ENCODE measurements around the gene DDX6. TPM values are rescaled to one million over a fixed set of nuclear protein-coding genes. Genes with fewer than 3 reads are reported as not detected.
"Not testable (repeated sequence)": the region's sequence is repeated elsewhere in the genome, so short reads cannot be mapped to it uniquely, and the experiment has no call there.

The DDX6 gene
- total RNA-seq, 1 experiment from 2014 or later, result 151 TPM

DNA sequence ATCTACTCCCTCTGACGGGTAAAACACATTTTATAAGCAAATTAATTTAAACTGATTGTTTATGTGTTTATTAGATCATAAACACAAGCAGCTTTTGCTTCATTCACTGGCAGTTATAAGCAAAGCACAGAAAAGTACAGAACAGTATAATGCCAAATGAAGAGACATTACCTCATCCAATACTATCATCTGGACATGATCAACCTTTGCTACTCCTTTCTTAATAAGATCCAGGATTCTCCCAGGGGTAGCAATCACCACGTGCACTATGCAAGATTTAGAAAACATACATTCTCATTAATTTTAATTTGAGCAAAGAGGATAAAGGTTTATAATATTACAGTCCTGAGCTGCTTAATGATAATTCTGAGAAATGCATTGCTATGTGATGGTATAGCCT, 27.9 kb downstream of the DDX6 start (continued):
- TF ChIP-seq, protein P1, sequence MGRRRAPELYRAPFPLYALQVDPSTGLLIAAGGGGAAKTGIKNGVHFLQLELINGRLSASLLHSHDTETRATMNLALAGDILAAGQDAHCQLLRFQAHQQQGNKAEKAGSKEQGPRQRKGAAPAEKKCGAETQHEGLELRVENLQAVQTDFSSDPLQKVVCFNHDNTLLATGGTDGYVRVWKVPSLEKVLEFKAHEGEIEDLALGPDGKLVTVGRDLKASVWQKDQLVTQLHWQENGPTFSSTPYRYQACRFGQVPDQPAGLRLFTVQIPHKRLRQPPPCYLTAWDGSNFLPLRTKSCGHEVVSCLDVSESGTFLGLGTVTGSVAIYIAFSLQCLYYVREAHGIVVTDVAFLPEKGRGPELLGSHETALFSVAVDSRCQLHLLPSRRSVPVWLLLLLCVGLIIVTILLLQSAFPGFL (CRISPR knock-in tag; IDR thresholded peaks at IDR 0.05; ENCODE audit: borderline replicate concordance), result no peak
- TF ChIP-seq GABPB1 (CRISPR knock-in tag; IDR thresholded peaks at IDR 0.05), result no peak
- no peak for TF ChIP-seq SMAD3 (CRISPR knock-in tag; IDR thresholded peaks at IDR 0.05; ENCODE audit: borderline replicate concordance)
- TF ChIP-seq, protein P2, sequence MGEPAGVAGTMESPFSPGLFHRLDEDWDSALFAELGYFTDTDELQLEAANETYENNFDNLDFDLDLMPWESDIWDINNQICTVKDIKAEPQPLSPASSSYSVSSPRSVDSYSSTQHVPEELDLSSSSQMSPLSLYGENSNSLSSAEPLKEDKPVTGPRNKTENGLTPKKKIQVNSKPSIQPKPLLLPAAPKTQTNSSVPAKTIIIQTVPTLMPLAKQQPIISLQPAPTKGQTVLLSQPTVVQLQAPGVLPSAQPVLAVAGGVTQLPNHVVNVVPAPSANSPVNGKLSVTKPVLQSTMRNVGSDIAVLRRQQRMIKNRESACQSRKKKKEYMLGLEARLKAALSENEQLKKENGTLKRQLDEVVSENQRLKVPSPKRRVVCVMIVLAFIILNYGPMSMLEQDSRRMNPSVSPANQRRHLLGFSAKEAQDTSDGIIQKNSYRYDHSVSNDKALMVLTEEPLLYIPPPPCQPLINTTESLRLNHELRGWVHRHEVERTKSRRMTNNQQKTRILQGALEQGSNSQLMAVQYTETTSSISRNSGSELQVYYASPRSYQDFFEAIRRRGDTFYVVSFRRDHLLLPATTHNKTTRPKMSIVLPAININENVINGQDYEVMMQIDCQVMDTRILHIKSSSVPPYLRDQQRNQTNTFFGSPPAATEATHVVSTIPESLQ (CRISPR knock-in tag; IDR thresholded peaks at IDR 0.05), result no peak

DNA sequence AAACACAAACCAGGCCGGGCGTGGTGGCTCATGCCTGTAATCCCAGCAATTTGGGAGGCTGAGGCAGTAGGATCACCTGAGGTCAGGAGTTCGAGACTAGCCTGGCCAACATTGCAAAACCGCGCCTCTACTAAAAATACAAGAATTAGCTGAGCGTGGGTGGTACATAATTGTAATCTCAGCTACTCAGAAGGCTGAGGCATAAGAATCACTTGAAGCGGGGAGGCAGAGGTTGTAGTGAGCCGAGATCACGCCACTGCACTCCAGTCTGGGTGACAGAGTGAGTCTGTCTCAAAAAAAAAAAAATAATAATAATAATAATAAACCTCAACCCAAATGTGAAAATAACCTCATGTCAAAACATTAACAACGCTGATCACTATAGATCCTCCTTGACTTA, 29.0 kb downstream of the DDX6 start:
- H3K36me3 Mint-ChIP-seq, result peaks cover 67% of the 10 kb centered on the region
- DNase-seq (ENCODE audit: low spot score); POLR2A ChIA-PET; H3K27me3 Mint-ChIP-seq (ENCODE audit: low read depth); H3K4me3 Mint-ChIP-seq; ATAC-seq; H3K4me1 Mint-ChIP-seq; H3K9me3 Mint-ChIP-seq: not testable (repeated sequence)
- CTCF ChIA-PET, result interaction anchor here (3.6 kb wide), 1 partner anchor 72 kb away, joined by 16 read pairs; no protein-coding TSS in a partner anchor
- peak overlapping the region; percentile 65 for H3K27ac Mint-ChIP-seq

DNA sequence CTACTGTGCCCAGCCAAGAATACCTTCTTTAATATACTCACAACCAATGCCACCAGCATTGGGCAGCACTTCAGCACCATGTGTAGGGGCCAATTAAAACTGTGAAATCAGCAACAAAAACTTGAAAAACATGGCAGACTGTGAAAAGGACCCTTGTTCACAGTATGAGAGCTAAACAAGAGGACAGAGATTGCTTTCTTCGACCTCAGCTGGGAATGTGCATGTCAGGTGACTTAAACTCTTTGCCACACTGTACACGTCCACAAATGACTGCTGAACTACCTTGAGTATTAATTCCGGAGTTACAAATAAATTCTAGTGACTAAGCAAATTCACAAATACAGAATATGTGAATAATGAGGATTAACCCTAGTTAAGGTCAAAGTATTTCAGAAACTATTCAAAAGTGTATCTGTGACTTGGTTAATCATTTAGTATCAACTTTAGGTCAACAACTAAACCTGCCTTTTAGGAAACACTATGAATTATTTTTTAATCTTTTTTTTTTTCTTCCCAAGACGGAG, 33.0 kb downstream of the DDX6 start:
- Mint-ChIP-seq H3K27ac (peak overlapping the region; percentile 62; the same call in 1 of the 2 replicates), H3K27me3 (ENCODE audit: low read depth) (no peaks in the 10 kb centered on the region), H3K9me3 (no peaks in the 10 kb centered on the region), H3K4me3 (no peak overlapping the region), H3K36me3 (peaks cover 79% of the 10 kb centered on the region), H3K4me1 (no peaks in the 10 kb centered on the region)
- no peak for DNase-seq (ENCODE audit: low spot score)
- no peak for ATAC-seq
- TF ChIP-seq GTF2I (CRISPR knock-in tag; conservative IDR thresholded peaks at IDR 0.05), result no peak
- TF ChIP-seq ZNF232 (CRISPR knock-in tag; IDR thresholded peaks at IDR 0.05), result no peak
- TF ChIP-seq PRRX2 (CRISPR knock-in tag; IDR thresholded peaks at IDR 0.05), result no peak
- TF ChIP-seq NFATC4 (CRISPR knock-in tag; IDR thresholded peaks at IDR 0.05), result no peak
- TF ChIP-seq ZNF138 (CRISPR knock-in tag; conservative IDR thresholded peaks at IDR 0.05), result no peak
- TF ChIP-seq ZNF263 (CRISPR knock-in tag; IDR thresholded peaks at IDR 0.05; ENCODE audit: low read depth), result no peak
- TF ChIP-seq, protein P3, sequence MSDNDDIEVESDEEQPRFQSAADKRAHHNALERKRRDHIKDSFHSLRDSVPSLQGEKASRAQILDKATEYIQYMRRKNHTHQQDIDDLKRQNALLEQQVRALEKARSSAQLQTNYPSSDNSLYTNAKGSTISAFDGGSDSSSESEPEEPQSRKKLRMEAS (CRISPR knock-in tag; IDR thresholded peaks at IDR 0.05), result no peak
- no peak for TF ChIP-seq FOXK1 (CRISPR knock-in tag; IDR thresholded peaks at IDR 0.05)
- TF ChIP-seq, protein P4, sequence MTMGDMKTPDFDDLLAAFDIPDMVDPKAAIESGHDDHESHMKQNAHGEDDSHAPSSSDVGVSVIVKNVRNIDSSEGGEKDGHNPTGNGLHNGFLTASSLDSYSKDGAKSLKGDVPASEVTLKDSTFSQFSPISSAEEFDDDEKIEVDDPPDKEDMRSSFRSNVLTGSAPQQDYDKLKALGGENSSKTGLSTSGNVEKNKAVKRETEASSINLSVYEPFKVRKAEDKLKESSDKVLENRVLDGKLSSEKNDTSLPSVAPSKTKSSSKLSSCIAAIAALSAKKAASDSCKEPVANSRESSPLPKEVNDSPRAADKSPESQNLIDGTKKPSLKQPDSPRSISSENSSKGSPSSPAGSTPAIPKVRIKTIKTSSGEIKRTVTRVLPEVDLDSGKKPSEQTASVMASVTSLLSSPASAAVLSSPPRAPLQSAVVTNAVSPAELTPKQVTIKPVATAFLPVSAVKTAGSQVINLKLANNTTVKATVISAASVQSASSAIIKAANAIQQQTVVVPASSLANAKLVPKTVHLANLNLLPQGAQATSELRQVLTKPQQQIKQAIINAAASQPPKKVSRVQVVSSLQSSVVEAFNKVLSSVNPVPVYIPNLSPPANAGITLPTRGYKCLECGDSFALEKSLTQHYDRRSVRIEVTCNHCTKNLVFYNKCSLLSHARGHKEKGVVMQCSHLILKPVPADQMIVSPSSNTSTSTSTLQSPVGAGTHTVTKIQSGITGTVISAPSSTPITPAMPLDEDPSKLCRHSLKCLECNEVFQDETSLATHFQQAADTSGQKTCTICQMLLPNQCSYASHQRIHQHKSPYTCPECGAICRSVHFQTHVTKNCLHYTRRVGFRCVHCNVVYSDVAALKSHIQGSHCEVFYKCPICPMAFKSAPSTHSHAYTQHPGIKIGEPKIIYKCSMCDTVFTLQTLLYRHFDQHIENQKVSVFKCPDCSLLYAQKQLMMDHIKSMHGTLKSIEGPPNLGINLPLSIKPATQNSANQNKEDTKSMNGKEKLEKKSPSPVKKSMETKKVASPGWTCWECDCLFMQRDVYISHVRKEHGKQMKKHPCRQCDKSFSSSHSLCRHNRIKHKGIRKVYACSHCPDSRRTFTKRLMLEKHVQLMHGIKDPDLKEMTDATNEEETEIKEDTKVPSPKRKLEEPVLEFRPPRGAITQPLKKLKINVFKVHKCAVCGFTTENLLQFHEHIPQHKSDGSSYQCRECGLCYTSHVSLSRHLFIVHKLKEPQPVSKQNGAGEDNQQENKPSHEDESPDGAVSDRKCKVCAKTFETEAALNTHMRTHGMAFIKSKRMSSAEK (CRISPR knock-in tag; IDR thresholded peaks at IDR 0.05; ENCODE audit: borderline replicate concordance), result no peak
- TF ChIP-seq, protein P5, sequence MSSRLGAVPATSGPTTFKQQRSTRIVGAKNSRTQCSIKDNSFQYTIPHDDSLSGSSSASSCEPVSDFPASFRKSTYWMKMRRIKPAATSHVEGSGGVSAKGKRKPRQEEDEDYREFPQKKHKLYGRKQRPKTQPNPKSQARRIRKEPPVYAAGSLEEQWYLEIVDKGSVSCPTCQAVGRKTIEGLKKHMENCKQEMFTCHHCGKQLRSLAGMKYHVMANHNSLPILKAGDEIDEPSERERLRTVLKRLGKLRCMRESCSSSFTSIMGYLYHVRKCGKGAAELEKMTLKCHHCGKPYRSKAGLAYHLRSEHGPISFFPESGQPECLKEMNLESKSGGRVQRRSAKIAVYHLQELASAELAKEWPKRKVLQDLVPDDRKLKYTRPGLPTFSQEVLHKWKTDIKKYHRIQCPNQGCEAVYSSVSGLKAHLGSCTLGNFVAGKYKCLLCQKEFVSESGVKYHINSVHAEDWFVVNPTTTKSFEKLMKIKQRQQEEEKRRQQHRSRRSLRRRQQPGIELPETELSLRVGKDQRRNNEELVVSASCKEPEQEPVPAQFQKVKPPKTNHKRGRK (CRISPR knock-in tag; IDR thresholded peaks at IDR 0.05; ENCODE audit: borderline replicate concordance), result no peak
- no peak for TF ChIP-seq SOX15 (CRISPR knock-in tag; IDR thresholded peaks at IDR 0.05)
- TF ChIP-seq, protein P6, sequence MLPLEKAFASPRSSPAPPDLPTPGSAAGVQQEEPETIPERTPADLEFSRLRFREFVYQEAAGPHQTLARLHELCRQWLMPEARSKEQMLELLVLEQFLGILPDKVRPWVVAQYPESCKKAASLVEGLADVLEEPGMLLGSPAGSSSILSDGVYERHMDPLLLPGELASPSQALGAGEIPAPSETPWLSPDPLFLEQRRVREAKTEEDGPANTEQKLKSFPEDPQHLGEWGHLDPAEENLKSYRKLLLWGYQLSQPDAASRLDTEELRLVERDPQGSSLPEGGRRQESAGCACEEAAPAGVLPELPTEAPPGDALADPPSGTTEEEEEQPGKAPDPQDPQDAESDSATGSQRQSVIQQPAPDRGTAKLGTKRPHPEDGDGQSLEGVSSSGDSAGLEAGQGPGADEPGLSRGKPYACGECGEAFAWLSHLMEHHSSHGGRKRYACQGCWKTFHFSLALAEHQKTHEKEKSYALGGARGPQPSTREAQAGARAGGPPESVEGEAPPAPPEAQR (CRISPR knock-in tag; IDR thresholded peaks at IDR 0.05), result no peak
- TF ChIP-seq, protein P7, sequence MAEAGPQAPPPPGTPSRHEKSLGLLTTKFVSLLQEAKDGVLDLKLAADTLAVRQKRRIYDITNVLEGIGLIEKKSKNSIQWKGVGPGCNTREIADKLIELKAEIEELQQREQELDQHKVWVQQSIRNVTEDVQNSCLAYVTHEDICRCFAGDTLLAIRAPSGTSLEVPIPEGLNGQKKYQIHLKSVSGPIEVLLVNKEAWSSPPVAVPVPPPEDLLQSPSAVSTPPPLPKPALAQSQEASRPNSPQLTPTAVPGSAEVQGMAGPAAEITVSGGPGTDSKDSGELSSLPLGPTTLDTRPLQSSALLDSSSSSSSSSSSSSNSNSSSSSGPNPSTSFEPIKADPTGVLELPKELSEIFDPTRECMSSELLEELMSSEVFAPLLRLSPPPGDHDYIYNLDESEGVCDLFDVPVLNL (CRISPR knock-in tag; IDR thresholded peaks at IDR 0.05; ENCODE audit: borderline replicate concordance, low read depth), result no peak
- TF ChIP-seq ATF1 (CRISPR knock-in tag; IDR thresholded peaks at IDR 0.05), result no peak
- CTCF ChIA-PET, result interaction anchor here (0.8 to 1.7 kb wide), 2 partner anchors 67 to 68 kb away, joined by 3 to 6 read pairs; no protein-coding TSS in a partner anchor
- POLR2A ChIA-PET, result no interaction called here
